Endothelial cell of umbilical vein (primary cell): ENCODE results near the gene NARS2. TPM values are rescaled to one million over a fixed set of nuclear protein-coding genes. Genes with fewer than 3 reads are reported as not detected.

Experiments used
- BruUV-seq: library from RNA; stranded (reverse); fragments of 400-500 nt; replicated peaks from 2 replicates; lab custom pipeline; 2021; lab: Mats Ljungman, UMichigan
- CTCF ChIA-PET: fragments of 300-600, 350-600 bp; sonication (Branson Sonifier 250); formaldehyde crosslinking; loops from one replicate; lab custom pipeline; 2021; ENCODE audit warnings: antibody characterized with exemption, inconsistent platforms; lab: Charles Lee
- POLR2A ChIA-PET: fragments of 300-600, 350-600 bp; sonication (Branson Sonifier 250); formaldehyde crosslinking; loops from one replicate; lab custom pipeline; 2021; ENCODE audit warnings: antibody characterized with exemption, inconsistent platforms; lab: Charles Lee
- DNase-seq: peaks from one replicate; pipeline ENCODE4 v3.0.0-alpha.2; 2011; ENCODE audit warnings: low read depth, low spot score
- FAIRE-seq: peaks from 2 replicates; lab custom pipeline; 2011; peaks lifted over from hg19 to GRCh38; lab: Jason Lieb, UNC
- H2AFZ ChIP-seq: 2 replicates; pipeline ENCODE4 v1.6.0; 2012; ENCODE audit warnings: low read depth, low read length, control low read depth, inconsistent platforms
- H3K27ac ChIP-seq: 2 replicates; pipeline ENCODE4 v1.5.1; 2011; ENCODE audit warnings: low read depth, mild to moderate bottlenecking, control low read depth, low read length, moderate library complexity; ENCODE audit not compliant: insufficient read depth
- H3K27me3 ChIP-seq, 2 experiments: 2 replicates each; pipeline versions ENCODE4 v1.6.0 to v1.6.1; 2011; ENCODE audit warnings: low read length in 2 of 2, mixed read lengths in 1 of 2; ENCODE audit not compliant: control insufficient read depth in 2 of 2, insufficient read depth in 2 of 2
- H3K36me3 ChIP-seq, 2 experiments: 2 replicates in 1 of 2; 3 replicates in 1 of 2; pipeline ENCODE4 v1.5.1; 2011; ENCODE audit warnings: low read length in 2 of 2, mild to moderate bottlenecking in 1 of 2, moderate library complexity in 1 of 2; ENCODE audit not compliant: control insufficient read depth in 2 of 2, insufficient read depth in 2 of 2; ENCODE audit errors: extremely low read depth in 1 of 2
- H3K4me1 ChIP-seq: 3 replicates; pipeline ENCODE4 v1.5.1; 2011; ENCODE audit warnings: mild to moderate bottlenecking, low read length; ENCODE audit not compliant: control insufficient read depth, insufficient read depth; ENCODE audit errors: extremely low read depth
- H3K4me2 ChIP-seq: 2 replicates; pipeline ENCODE4 v1.6.1; 2011; ENCODE audit warnings: low read length, control low read depth, mixed read lengths; ENCODE audit not compliant: insufficient read depth
- H3K4me3 ChIP-seq, 3 experiments: fragments of 200-600 bp in 1 of 3; sonication (generic), shearing (Covaris generic) in 1 of 3; replicated peaks in 1 of 3; 2 replicates each; pipeline ENCODE4 v1.5.1; 2011 to 2016; ENCODE audit warnings: control low read depth in 3 of 3, low read length in 3 of 3, mild to moderate bottlenecking in 2 of 3, inconsistent platforms in 1 of 3, low read depth in 1 of 3, moderate library complexity in 1 of 3; ENCODE audit not compliant: insufficient read depth in 1 of 3
- H3K79me2 ChIP-seq: 2 replicates; pipeline ENCODE4 v1.6.0; 2012; ENCODE audit warnings: low read length, inconsistent platforms; ENCODE audit not compliant: control insufficient read depth, insufficient read depth
- H3K9ac ChIP-seq: replicated peaks from 2 replicates; pipeline ENCODE3; 2011; ENCODE audit warnings: low read length, control low read depth; ENCODE audit not compliant: insufficient read depth; ENCODE audit errors: extremely low read depth
- H3K9me1 ChIP-seq: replicated peaks from 3 replicates; pipeline ENCODE4 v1.6.0; 2011; ENCODE audit warnings: mild to moderate bottlenecking, low read length; ENCODE audit not compliant: control insufficient read depth, insufficient read depth; ENCODE audit errors: extremely low read depth
- H3K9me3 ChIP-seq: replicated peaks from 2 replicates; pipeline ENCODE4 v1.5.1; 2012; ENCODE audit warnings: low read length, inconsistent platforms; ENCODE audit not compliant: control insufficient read depth, insufficient read depth
- H4K20me1 ChIP-seq: replicated peaks from 2 replicates; pipeline ENCODE3; 2011; ENCODE audit warnings: mild to moderate bottlenecking, low read length; ENCODE audit not compliant: control insufficient read depth, insufficient read depth; ENCODE audit errors: extremely low read depth
- CTCF ChIP-seq, 2 donors: IDR thresholded peaks; 1 replicate in 1 of 2; 2 replicates in 1 of 2; pipeline ENCODE4 v1.5.1; 2011; ENCODE audit warnings: low read length in 2 of 2, mild to moderate bottlenecking in 2 of 2, moderate library complexity in 2 of 2, control low read depth in 1 of 2, inconsistent platforms in 1 of 2, low read depth in 1 of 2; ENCODE audit not compliant: insufficient read depth in 1 of 2; ENCODE audit errors: extremely low read depth in 1 of 2
- EZH2 ChIP-seq: IDR thresholded peaks from 2 replicates; pipeline ENCODE4 v1.6.1; 2012; ENCODE audit warnings: borderline replicate concordance, low read depth, mild to moderate bottlenecking, moderate library complexity, low read length, inconsistent platforms; ENCODE audit not compliant: severe bottlenecking
- FOS ChIP-seq: IDR thresholded peaks from 2 replicates; pipeline ENCODE4 v1.6.1; 2011; ENCODE audit warnings: mild to moderate bottlenecking, low read length, moderate library complexity, borderline replicate concordance; ENCODE audit not compliant: insufficient read depth
- GATA2 ChIP-seq: IDR thresholded peaks from 2 replicates; pipeline ENCODE4 v1.7.0; 2011; ENCODE audit warnings: low read depth, mild to moderate bottlenecking, moderate library complexity, mixed read lengths, low read length; ENCODE audit not compliant: insufficient read length, insufficient read depth
- JUN ChIP-seq: IDR thresholded peaks from 2 replicates; pipeline ENCODE4 v1.6.1; 2011; ENCODE audit warnings: borderline replicate concordance, low read depth; ENCODE audit not compliant: insufficient read length, insufficient read depth
- MAX ChIP-seq: IDR thresholded peaks from 2 replicates; pipeline ENCODE4 v1.6.1; 2011; ENCODE audit not compliant: insufficient read depth, insufficient read length
- MYC ChIP-seq: IDR thresholded peaks from one replicate; pipeline ENCODE4 v1.6.1; 2011; ENCODE audit warnings: mild to moderate bottlenecking, low read depth, low read length
- POLR2A ChIP-seq: IDR thresholded peaks from 2 replicates; pipeline ENCODE4 v1.6.1; 2012; ENCODE audit warnings: low read depth, mild to moderate bottlenecking, control low read depth, low read length
- POLR2AphosphoS5 ChIP-seq: IDR thresholded peaks from 2 replicates; pipeline ENCODE4 v1.6.1; 2012; ENCODE audit warnings: low read depth, mild to moderate bottlenecking, control low read depth, low read length, moderate library complexity; ENCODE audit not compliant: insufficient read depth
- dilution Hi-C: fragments of 300-500 bp; cut with MboI; formaldehyde crosslinking; loops from one replicate; pipeline ENCODE4 v1.15.0; 2019; ENCODE audit warnings: low sequenced_read_pairs; ENCODE audit not compliant: extremely low pct_ligation_motif_present
- intact Hi-C: fragments of 100-400 bp; cut with micrococcal nuclease; formaldehyde crosslinking; loops from one replicate; pipeline ENCODE4 v1.10.0; 2022
- polyA plus RNA-seq, 4 experiments: library from polyadenylated mRNA; depleted of rRNA in 3 of 4; stranded (reverse) in 3 of 4; unstranded in 1 of 4; fragments of >200 nt; gene quantifications; 2 replicates each; pipeline versions ENCODE4 v1.2.1 to v1.2.3, GENCODE V29; 2011 to 2012; ENCODE audit warnings: missing spikeins in 1 of 4
- total RNA-seq: library from RNA; stranded (reverse); gene quantifications from 2 replicates; pipeline ENCODE4 v1.2.3, GENCODE V29; 2021

NARS2 gene
- total and polyA plus RNA-seq, 2 donors (not counting 3 experiments of a cell fraction or from before 2014, with no cell fraction given), result 6.9 to 16.7 TPM

- Histone ChIP-seq H3K79me2 (peaks cover 12% of the 10 kb centered on the region), H3K4me3 (no peak overlapping the region), H4K20me1 (no peaks in the 10 kb centered on the region), H3K9me3 (no peaks in the 10 kb centered on the region), H3K27me3 (no peaks in the 10 kb centered on the region), H3K27ac (no peak overlapping the region), H2AFZ (no peak overlapping the region), H3K9me1 (no peaks in the 10 kb centered on the region), H3K36me3 (peaks cover 0 to 2% of the 10 kb centered on the region in 2 experiments), H3K9ac (no peak overlapping the region), H3K4me2 (no peak overlapping the region), H3K4me1 (peaks cover 22% of the 10 kb centered on the region)
- TF ChIP-seq GATA2 (no peak), EZH2 (no peak), MYC (no peak), POLR2AphosphoS5 (no peak), POLR2A (no peak)
- no TSS peak for BruUV-seq
- dilution Hi-C loops, result no loop called here
- POLR2A ChIA-PET, result no interaction called here
- CTCF ChIA-PET, result interaction anchor here (1.0 to 1.6 kb wide), 2 partner anchors 9 to 140 kb away, joined by 3 read pairs; partner anchors contain the start of gene GAB2
- intact Hi-C loops, result no loop called here
- DNase-seq (no peak), FAIRE-seq (no peak)
Measured at GRCh38 chr11:78557236-78557635, 17.4 kb downstream of the NARS2 start.

- CTCF ChIA-PET, result interaction anchor here (3.3 kb wide), 1 partner anchor 8 kb away, joined by 13 read pairs; no protein-coding TSS in a partner anchor
- no peak overlapping the region for H3K27ac ChIP-seq
- no peak overlapping the region for H3K9ac ChIP-seq
- no peaks in the 10 kb centered on the region for H3K9me1 ChIP-seq
- H3K4me3 ChIP-seq, result no peak overlapping the region
- H3K79me2 ChIP-seq, result peaks cover 7% of the 10 kb centered on the region
- POLR2A ChIA-PET, result no interaction called here
- no peak for TF ChIP-seq POLR2AphosphoS5
- no peak for TF ChIP-seq EZH2
- TF ChIP-seq POLR2A, result no peak
- no peak for TF ChIP-seq FOS
- TF ChIP-seq GATA2, result no peak
- TF ChIP-seq CTCF (IDR thresholded peaks at IDR 0.05; ENCODE audit: extremely low read depth in 1 of 2, insufficient read depth in 1 of 2, low read depth in 1 of 2, low read length in 2 of 2), result no peak
- no peak for TF ChIP-seq MYC
- no peak for TF ChIP-seq JUN
- no peak for TF ChIP-seq MAX
- dilution Hi-C loops (no loop called here), intact Hi-C loops (no loop called here)
- H3K9me3 ChIP-seq, result no peaks in the 10 kb centered on the region
- no peaks in the 10 kb centered on the region for H3K27me3 ChIP-seq
- BruUV-seq, result no TSS peak
- DNase-seq (no peak), FAIRE-seq (no peak)
- no peak overlapping the region for H2AFZ ChIP-seq
- H3K36me3 ChIP-seq, result peaks cover 0 to 2% of the 10 kb centered on the region in 2 experiments
- H3K4me2 ChIP-seq, result no peak overlapping the region
- H3K4me1 ChIP-seq, result peaks cover 6% of the 10 kb centered on the region
- H4K20me1 ChIP-seq, result no peaks in the 10 kb centered on the region
Measured at GRCh38 chr11:78555592-78555991, 19.1 kb downstream of the NARS2 start.
